ENCODE data around the gene DLK2. TPM values are rescaled to one million over a fixed set of nuclear protein-coding genes. Genes with fewer than 3 reads are reported as not detected.

Gene DLK2
- total and polyA plus RNA-seq, 12 donors, result 0.28 to 5.1 (median 1.8) TPM; not detected in 1

DNA sequence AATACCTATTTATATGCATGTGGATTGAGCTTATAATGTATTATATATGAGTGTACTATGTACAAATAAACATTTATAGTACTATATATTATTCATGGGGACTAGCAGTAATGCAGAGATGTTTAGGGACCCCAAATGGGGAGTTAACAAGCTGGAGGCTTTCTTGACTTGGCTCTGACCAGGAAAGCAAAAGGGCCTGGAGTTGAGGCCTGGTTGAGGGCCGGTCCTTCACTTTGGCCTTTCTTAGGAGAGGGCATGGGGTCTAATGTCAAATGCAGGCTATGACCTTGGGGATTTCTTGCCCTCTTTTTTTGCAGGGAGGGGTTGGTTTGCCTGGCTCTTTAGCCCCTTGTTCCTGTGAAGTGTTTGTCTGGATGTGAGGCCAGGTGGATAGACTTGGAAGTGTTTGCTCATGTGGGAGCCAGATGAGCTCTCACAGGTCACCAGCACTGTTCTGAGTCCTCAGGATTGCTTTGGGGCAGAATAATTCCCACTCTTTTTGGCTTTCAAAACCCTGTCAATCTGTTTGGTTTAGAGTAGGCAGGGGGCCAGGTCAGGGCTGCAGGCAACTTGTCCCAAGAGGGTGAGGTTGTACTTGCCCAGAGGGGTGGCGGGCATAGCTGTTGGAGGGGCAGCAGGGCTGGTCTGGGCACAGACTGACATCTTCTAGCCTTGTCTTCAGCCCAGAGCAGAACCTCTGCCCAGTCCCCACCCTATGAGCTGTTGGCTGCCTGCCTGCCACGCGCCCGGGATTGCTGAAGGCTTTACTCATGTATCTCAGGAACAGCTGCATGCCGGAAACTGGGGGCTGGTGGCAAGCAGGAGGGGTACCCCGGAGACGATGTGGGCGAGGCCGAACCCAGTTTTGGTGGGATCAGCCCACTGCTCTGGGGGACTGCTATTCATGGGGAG lies 36.7 kb upstream of the DLK2 start:
- 23 to 27% methylated on average over 10 of the region's 10 CpGs for WGBS, 2 donors
- H3K4me3 ChIP-seq, result no peak overlapping the region
- H3K4me1 ChIP-seq, result peaks cover 0 to 52% (median 29%) of the 10 kb centered on the region in 9 donors
- H3K27me3 ChIP-seq, result no peaks in the 10 kb centered on the region
- H3K27ac ChIP-seq, result peak overlapping the region in 7 of 10 donors; percentile 5 to 84 (median 50)
- peaks cover 0 to 14% (median 0%) of the 10 kb centered on the region in 9 donors for H3K36me3 ChIP-seq
- ATAC-seq (peak; percentile 71 to 90 (median 82)), DNase-seq (peak; percentile 84 to 85)
- TF ChIP-seq, protein P1, sequence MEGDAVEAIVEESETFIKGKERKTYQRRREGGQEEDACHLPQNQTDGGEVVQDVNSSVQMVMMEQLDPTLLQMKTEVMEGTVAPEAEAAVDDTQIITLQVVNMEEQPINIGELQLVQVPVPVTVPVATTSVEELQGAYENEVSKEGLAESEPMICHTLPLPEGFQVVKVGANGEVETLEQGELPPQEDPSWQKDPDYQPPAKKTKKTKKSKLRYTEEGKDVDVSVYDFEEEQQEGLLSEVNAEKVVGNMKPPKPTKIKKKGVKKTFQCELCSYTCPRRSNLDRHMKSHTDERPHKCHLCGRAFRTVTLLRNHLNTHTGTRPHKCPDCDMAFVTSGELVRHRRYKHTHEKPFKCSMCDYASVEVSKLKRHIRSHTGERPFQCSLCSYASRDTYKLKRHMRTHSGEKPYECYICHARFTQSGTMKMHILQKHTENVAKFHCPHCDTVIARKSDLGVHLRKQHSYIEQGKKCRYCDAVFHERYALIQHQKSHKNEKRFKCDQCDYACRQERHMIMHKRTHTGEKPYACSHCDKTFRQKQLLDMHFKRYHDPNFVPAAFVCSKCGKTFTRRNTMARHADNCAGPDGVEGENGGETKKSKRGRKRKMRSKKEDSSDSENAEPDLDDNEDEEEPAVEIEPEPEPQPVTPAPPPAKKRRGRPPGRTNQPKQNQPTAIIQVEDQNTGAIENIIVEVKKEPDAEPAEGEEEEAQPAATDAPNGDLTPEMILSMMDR (IDR thresholded peaks at IDR 0.05), result no peak
- intact Hi-C loops (cut with DNase I), result loop anchor here in 2 of 10 donors (2.0 to 10.0 kb wide), 2 partner anchors 37 to 127 kb away; partner anchors contain the start of genes DLK2 (in 1 of the 2) and ZNF318 (in 1 of the 2)
- no peaks in the 10 kb centered on the region for H3K9me3 ChIP-seq

DNA sequence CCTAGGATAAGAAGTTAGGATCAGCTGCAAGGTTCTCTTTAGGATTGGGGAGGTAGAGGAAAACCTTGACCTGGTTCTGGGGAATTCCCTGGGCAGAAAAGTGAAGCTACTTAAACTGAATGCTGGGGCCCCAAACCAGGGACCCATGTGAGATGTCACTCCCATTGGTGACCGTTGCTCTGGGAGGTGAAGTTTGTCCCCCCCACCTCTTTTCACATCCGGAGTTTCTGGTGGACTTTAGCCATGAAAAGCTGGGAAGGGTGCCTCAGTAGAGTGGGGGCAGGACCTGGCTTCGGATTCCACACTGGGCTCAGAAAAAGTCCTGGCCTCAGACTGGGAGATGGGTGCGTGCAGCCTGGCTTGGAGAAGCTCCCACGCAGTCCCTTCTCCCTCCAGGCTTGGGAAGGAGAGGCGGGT lies 35.2 kb upstream of the DLK2 start:
- H3K27ac ChIP-seq, result peak overlapping the region in 1 of 10 donors; percentile 47

DNA sequence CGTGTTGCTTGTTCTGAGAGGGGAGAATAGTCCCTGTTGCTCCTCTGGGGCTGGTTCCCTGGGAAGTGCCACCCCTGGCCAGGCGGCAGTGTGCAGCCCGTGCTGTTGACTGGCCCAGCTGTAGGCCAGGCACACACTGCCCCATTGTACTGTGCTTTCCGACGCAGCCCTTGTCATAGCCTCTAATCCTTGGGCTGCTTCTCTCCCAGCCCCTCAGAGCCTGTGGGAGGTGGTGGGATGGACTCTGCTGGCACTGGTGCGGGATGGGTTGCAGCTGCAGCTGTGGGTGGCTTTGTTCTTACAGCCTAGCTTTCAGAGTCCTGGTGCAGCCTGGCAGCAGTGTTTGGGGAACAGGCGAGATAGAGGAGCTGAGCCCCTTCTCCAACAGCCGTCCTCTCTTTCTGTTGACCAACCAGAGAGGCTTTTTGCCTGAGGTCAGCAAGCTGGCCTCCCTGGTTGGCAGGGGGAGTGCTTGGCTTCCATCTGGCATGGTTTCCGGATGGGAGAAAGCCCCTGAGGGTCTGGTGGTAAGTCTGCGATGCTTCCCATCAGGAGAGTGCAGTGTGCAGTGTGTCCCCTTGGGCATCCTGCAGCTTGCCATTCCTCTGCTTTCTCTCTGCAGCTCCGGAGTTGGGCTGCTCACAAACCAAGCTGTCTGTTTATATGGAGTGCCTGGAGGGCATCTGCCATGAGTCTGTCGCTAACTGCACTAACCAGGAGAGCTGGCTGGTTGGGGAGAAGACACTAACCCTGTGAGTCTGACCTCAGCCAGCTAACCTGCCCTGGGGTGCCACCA lies 34.1 kb upstream of the DLK2 start:
- Histone ChIP-seq H3K4me1 (peaks cover 0 to 29% (median 13%) of the 10 kb centered on the region in 9 donors), H3K4me3 (no peak overlapping the region), H3K27ac (peak overlapping the region in 3 of 10 donors; percentile 7 to 47 (median 46)), H3K9me3 (no peaks in the 10 kb centered on the region), H3K36me3 (peaks cover 0 to 31% (median 0%) of the 10 kb centered on the region in 9 donors), H3K27me3 (no peaks in the 10 kb centered on the region)
- whole genome bisulfite sequencing, 2 donors, result 75 to 78% methylated on average over 12 of the region's 12 CpGs
- intact Hi-C loops (cut with DNase I), result loop anchor here in 1 of 10 donors (10.0 kb wide), 1 partner anchor 125 kb away; the partner anchor contains the start of gene ZNF318
- TF ChIP-seq, protein P1 (IDR thresholded peaks at IDR 0.05), result no peak
- DNase-seq (no peak), ATAC-seq (peak in 2 of 8 donors; percentile 26 to 29)

More for the DNA sequence above, 35.2 kb upstream of the DLK2 start:
- TF ChIP-seq, protein P1 (IDR thresholded peaks at IDR 0.05), result no peak
- Histone ChIP-seq H3K4me1 (peaks cover under 1 to 37% (median 19%) of the 10 kb centered on the region in 9 donors), H3K36me3 (peaks cover 0 to 24% (median 0%) of the 10 kb centered on the region in 9 donors), H3K27me3 (no peaks in the 10 kb centered on the region), H3K9me3 (no peaks in the 10 kb centered on the region), H3K4me3 (no peak overlapping the region)
- WGBS, 2 donors, result 52 to 57% methylated on average over 6 of the region's 6 CpGs
- intact Hi-C loops (cut with DNase I), result loop anchor here in 1 of 10 donors (10.0 kb wide), 1 partner anchor 126 kb away; the partner anchor contains the start of gene ZNF318
- ATAC-seq (no peak), DNase-seq (no peak)
